Pancreas (tissue), 10 donors: Measurements from ENCODE around the gene NEDD9. TPM values are rescaled to one million over a fixed set of nuclear protein-coding genes. Genes with fewer than 3 reads are reported as not detected.

ENCODE experiments used
- ATAC-seq, 4 donors: fragments of 200-7000 bp; cut with Tn5 transposase; one replicate each; pipeline versions ENCODE4 v1.8.0 to v1.9.1; 2020; ENCODE audit warnings: mild to moderate bottlenecking in 4 of 4, moderate library complexity in 4 of 4
- DNase-seq, 6 donors: peaks; one replicate each; pipeline ENCODE4 v3.0.0-alpha.2; 2020
- FAIRE-seq: peaks from 2 replicates; lab custom pipeline; 2012; peaks lifted over from hg19 to GRCh38; lab: Jason Lieb, UNC
- H3K27ac ChIP-seq, 4 donors: fragments of 200-600 bp; sonication (generic); 1 replicate in 3 of 4; 2 replicates in 1 of 4; pipeline versions ENCODE4 v1.5.0 to v1.8.0; 2020
- H3K27me3 ChIP-seq, 4 donors: fragments of 200-600 bp; one replicate each; pipeline ENCODE4 v1.8.0; 2021
- H3K36me3 ChIP-seq, 3 donors: fragments of 200-600 bp; sonication (generic) in 1 of 3; one replicate each; pipeline versions ENCODE4 v1.5.0 to v1.8.0; 2020 to 2021
- H3K4me1 ChIP-seq, 3 donors: fragments of 200-600 bp; one replicate each; pipeline ENCODE4 v1.8.0; 2021
- H3K4me3 ChIP-seq, 4 donors: fragments of 200-600 bp; sonication (generic) in 2 of 4; one replicate each; pipeline versions ENCODE4 v1.5.0 to v1.8.0; 2020 to 2021
- H3K9me3 ChIP-seq, 4 donors: fragments of 200-600 bp; one replicate each; pipeline ENCODE4 v1.8.0; 2021
- CTCF ChIP-seq, 4 donors: fragments of 200-600 bp; sonication (generic) in 3 of 4; IDR thresholded peaks; one replicate each; pipeline versions ENCODE4 v1.5.0 to v1.8.0; 2021; ENCODE audit warnings: antibody characterized with exemption in 4 of 4
- WGBS, 2 donors: extraction: QIAGEN DNeasy Blood & Tissue Kit; methylation state at CpG; one replicate each; pipeline ENCODE4 v1.1.7; 2013; 5-methylcytosine and 5-hydroxymethylcytosine counted together
- intact Hi-C, 3 donors: fragments of 100-400 bp; cut with DNase I; formaldehyde crosslinking; loops; one replicate each; pipeline versions ENCODE4 v1.11.1 to v1.14.2; 2022
- polyA plus RNA-seq, 2 donors: library from polyadenylated mRNA; stranded (reverse); fragments of 200-250 nt; gene quantifications; one replicate each; pipeline ENCODE4 v1.2.3, GENCODE V29; 2013
- total RNA-seq, 6 donors: library from RNA; stranded (reverse); fragmentation: NEBNext Ultra II Directional in 4 of 6; extraction: Animal tissue kit (Norgen Biotek cat#: 25700) in 4 of 6; gene quantifications; one replicate each; pipeline versions ENCODE4 v1.2.1 to v1.2.4, GENCODE V29; 2021 to 2023
- donor health status: healthy with polysubstance abuse.
- donor health status: DM: no; HTN: no; CAD: no; lungs with moderate emphysema.
- donor health status: DM: no; HTN: no; CAD: no.
- donor health status: control.
- donor health status: control.
- donor health status: Bipolar disorder and iron deficiency.
- donor health status: DM: yes; HTN: yes; CAD: no.
- donor health status: DM: no; HTN: no; CAD: no.
- donor health status: DM: no; HTN: no; CAD: no.
- donor health status: DM: yes; HTN: yes; CAD: no.

The NEDD9 gene
- total and polyA plus RNA-seq, 8 donors, result 4.8 to 13.2 (median 8.3) TPM

GRCh38 chr6:11143394-11144371 is 88.8 kb downstream of the NEDD9 start:
- Histone ChIP-seq H3K4me1 (no peaks in the 10 kb centered on the region), H3K4me3 (no peak overlapping the region), H3K27ac (no peak overlapping the region), H3K9me3 (no peaks in the 10 kb centered on the region), H3K36me3 (no peaks in the 10 kb centered on the region), H3K27me3 (no peaks in the 10 kb centered on the region)
- DNase-seq, result peak in 2 of 6 donors; percentile 27 to 56
- FAIRE-seq, result no peak
- no peak for TF ChIP-seq CTCF (IDR thresholded peaks at IDR 0.05)
- 72 to 78% methylated on average over 10 of the region's 10 CpGs for WGBS, 2 donors
- intact Hi-C loops, result loop anchor here in 1 of 3 donors (10.0 kb wide), 1 partner anchor 351 kb away; no protein-coding TSS in a partner anchor
- peak in 3 of 4 donors; percentile 65 to 88 (median 76) for ATAC-seq

GRCh38 chr6:11142296-11143027 is 90.0 kb downstream of the NEDD9 start:
- WGBS, 2 donors, result 87 to 93% methylated on average over 8 of the region's 8 CpGs
- intact Hi-C loops, result loop anchor here in 1 of 3 donors (10.0 kb wide), 1 partner anchor 352 kb away; no protein-coding TSS in a partner anchor

GRCh38 chr6:11141295-11141694 is 91.2 kb downstream of the NEDD9 start:
- Histone ChIP-seq H3K9me3 (no peaks in the 10 kb centered on the region), H3K4me3 (no peak overlapping the region), H3K27me3 (no peaks in the 10 kb centered on the region), H3K27ac (no peak overlapping the region), H3K36me3 (no peaks in the 10 kb centered on the region), H3K4me1 (no peaks in the 10 kb centered on the region)
- ATAC-seq (no peak), FAIRE-seq (no peak), DNase-seq (no peak)
- no peak for TF ChIP-seq CTCF (IDR thresholded peaks at IDR 0.05)
- intact Hi-C loops, result loop anchor here in 1 of 3 donors (10.0 kb wide), 1 partner anchor 354 kb away; no protein-coding TSS in a partner anchor
- WGBS, 2 donors, result 88 to 91% methylated on average over 3 of the region's 3 CpGs

More at GRCh38 chr6:11142296-11143027, 90.0 kb downstream of the NEDD9 start:
- Histone ChIP-seq H3K27ac (no peak overlapping the region), H3K4me1 (no peaks in the 10 kb centered on the region), H3K36me3 (no peaks in the 10 kb centered on the region), H3K4me3 (no peak overlapping the region), H3K27me3 (no peaks in the 10 kb centered on the region), H3K9me3 (no peaks in the 10 kb centered on the region)
- no peak for TF ChIP-seq CTCF (IDR thresholded peaks at IDR 0.05)
- ATAC-seq, result no peak
- FAIRE-seq, result no peak
- no peak for DNase-seq

GRCh38 chr6:11140056-11140455 is 92.4 kb downstream of the NEDD9 start:
- whole genome bisulfite sequencing, 2 donors, result 59 to 78% methylated on average over 3 of the region's 3 CpGs
- Histone ChIP-seq H3K27me3 (no peaks in the 10 kb centered on the region), H3K27ac (no peak overlapping the region), H3K4me1 (no peaks in the 10 kb centered on the region), H3K36me3 (peaks cover 0 to 5% (median 0%) of the 10 kb centered on the region in 3 donors), H3K9me3 (no peaks in the 10 kb centered on the region), H3K4me3 (no peak overlapping the region)
- no peak for ATAC-seq
- intact Hi-C loops, result loop anchor here in 1 of 3 donors (10.0 kb wide), 1 partner anchor 355 kb away; no protein-coding TSS in a partner anchor
- FAIRE-seq, result no peak
- no peak for DNase-seq
- TF ChIP-seq CTCF (IDR thresholded peaks at IDR 0.05), result no peak
